Activated naive CD8-positive, alpha-beta T cell treated with anti-CD3 and anti-CD28 coated beads, Interleukin-2, amount 10 ng/mL, durations not matched to agents 7 days and 5 days (primary cell): Measurements from ENCODE around the gene SLTM. TPM values are rescaled to one million over a fixed set of nuclear protein-coding genes. Genes with fewer than 3 reads are reported as not detected.
"Not testable (repeated sequence)": the region's sequence is repeated elsewhere in the genome, so short reads cannot be mapped to it uniquely, and the experiment has no call there.

Experiments used
- ATAC-seq: fragments of 150-1000 bp; cut with Tn5 transposase; one replicate; pipeline ENCODE4 v1.10.0; 2021; ENCODE audit warnings: low read depth, moderate library complexity
- POLR2A ChIA-PET: fragments of 350-600 bp; sonication (Branson Sonifier 250); formaldehyde crosslinking; loops from one replicate; lab custom pipeline; 2021; ENCODE audit warnings: antibody characterized with exemption; lab: Charles Lee
- DNase-seq: peaks from one replicate; pipeline ENCODE4 v3.0.0; 2021
- H3K27ac Mint-ChIP-seq: one replicate; pipeline ENCODE4 v1.8.0; 2022; ENCODE audit warnings: mild to moderate bottlenecking, mixed read lengths
- H3K27me3 Mint-ChIP-seq: one replicate; pipeline ENCODE4 v1.8.0; 2022; ENCODE audit warnings: mild to moderate bottlenecking, moderate library complexity, mixed read lengths
- H3K36me3 Mint-ChIP-seq: one replicate; pipeline ENCODE4 v1.8.0; 2021; ENCODE audit warnings: mild to moderate bottlenecking, mixed read lengths
- H3K4me1 Mint-ChIP-seq: one replicate; pipeline ENCODE4 v1.8.0; 2021; ENCODE audit warnings: mixed read lengths
- H3K4me3 Mint-ChIP-seq: one replicate; pipeline ENCODE4 v1.8.0; 2022; ENCODE audit warnings: mild to moderate bottlenecking, moderate library complexity, mixed read lengths
- H3K9me3 Mint-ChIP-seq: one replicate; pipeline ENCODE4 v1.8.0; 2021; ENCODE audit warnings: mixed read lengths
- total RNA-seq, 2 experiments: library from RNA; stranded (reverse); gene quantifications; one replicate each; pipeline ENCODE4 v1.2.3, GENCODE V29; 2021

SLTM gene
- total RNA-seq, 2 experiments from 2014 or later: 130 TPM

DNA sequence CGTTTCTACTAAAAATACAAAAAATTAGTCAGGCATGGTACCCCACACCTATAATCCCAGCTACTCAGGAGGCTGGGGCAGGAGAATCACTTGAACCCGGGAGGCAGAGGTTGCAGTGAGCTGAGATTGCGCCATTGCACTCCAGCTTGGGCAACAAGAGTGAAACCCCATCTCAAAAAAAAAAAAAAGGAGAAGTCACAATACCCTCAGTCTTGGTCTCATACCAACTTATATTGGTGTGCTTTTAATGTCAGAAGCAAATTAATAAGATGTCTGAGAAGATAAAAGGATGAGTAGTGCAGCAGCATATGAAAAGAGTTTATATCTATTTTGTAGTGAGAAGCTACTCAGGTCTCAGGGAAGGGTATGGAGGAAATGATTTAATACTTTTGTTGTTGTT is 49.6 kb downstream of the SLTM start:
- H3K27ac Mint-ChIP-seq, DNase-seq, H3K9me3 Mint-ChIP-seq, H3K4me3 Mint-ChIP-seq, H3K27me3 Mint-ChIP-seq, ATAC-seq, H3K4me1 Mint-ChIP-seq: not testable (repeated sequence)
- peaks cover 59% of the 10 kb centered on the region for H3K36me3 Mint-ChIP-seq
- POLR2A ChIA-PET: interaction anchor here (0.6 kb wide), 1 partner anchor 19 kb away, joined by 4 read pairs; no protein-coding TSS in a partner anchor

- ATAC-seq (no peak), DNase-seq (no peak)
- Mint-ChIP-seq H3K27ac (peak overlapping the region; percentile 35), H3K27me3 (no peaks in the 10 kb centered on the region), H3K4me3 (no peak overlapping the region), H3K4me1 (peaks cover 4% of the 10 kb centered on the region), H3K9me3 (no peaks in the 10 kb centered on the region), H3K36me3 (peaks cover 62% of the 10 kb centered on the region)
- POLR2A ChIA-PET: no interaction called here
Measured at GRCh38 chr15:58882243-58882642, 51.2 kb downstream of the SLTM start.

DNA sequence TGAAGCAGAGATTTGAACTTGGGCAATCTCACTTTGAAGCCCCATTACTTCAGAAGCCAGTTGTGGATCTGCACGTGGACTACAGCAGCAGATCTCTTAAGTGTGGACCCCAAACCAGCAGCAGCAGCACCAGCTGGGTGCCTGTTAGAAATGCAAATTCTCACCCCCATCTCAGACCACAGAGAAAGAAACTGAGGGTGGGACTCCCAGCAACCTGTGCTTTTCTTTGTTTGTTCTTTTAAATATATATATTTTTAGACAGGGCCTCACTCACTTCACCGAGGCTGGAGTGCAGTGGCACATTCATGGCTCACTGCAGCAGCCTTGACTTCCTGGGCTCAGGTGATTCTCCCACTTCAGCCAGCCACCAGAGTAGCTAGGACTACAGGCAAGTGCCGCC is 53.2 kb downstream of the SLTM start:
- Mint-ChIP-seq H3K27me3 (no peaks in the 10 kb centered on the region), H3K4me1 (peaks cover 2% of the 10 kb centered on the region), H3K27ac (no peak overlapping the region), H3K36me3 (peaks cover 59% of the 10 kb centered on the region), H3K4me3 (no peak overlapping the region), H3K9me3 (no peaks in the 10 kb centered on the region)
- POLR2A ChIA-PET: no interaction called here
- ATAC-seq (no peak), DNase-seq (no peak)

DNA sequence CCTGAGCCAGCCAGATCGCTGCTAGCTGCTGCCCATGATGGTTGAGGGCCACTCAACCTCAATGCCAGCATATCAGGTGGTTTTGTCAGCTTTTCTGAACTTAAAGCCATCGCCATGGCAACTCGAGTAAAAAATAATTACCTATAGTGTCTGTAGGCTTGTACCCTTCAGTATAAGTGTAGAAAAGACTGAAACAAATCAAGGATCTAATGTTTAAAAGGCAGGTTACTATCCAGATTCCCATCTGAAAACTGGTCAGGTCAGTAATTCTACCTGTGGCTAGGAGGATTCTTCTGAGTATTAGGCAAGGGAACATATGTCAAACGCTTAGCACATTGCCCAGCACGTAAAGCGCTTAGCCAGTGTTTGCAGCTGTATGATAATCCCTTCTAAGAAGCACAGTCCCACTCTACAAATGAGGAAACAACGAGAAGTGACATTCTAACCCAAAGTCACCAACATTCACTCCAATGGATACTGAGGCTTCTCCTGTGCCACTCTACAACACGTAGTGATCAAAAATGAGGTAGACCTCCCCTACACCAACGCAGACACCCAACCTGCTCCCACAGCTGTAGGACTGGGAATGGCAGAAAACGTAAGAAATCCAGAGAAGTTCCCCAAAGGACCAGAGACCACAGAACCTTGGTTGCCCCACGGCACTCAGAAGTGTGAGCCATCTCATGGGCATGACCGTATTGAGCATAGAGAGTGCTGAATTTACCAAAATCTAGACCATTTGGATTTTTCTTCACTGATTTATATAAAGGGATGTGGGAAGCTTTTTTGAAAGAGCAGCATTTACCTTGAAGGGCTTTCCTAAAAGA is 55.3 kb downstream of the SLTM start:
- H3K36me3 Mint-ChIP-seq: peaks cover 47% of the 10 kb centered on the region
- no peak for ATAC-seq

DNA sequence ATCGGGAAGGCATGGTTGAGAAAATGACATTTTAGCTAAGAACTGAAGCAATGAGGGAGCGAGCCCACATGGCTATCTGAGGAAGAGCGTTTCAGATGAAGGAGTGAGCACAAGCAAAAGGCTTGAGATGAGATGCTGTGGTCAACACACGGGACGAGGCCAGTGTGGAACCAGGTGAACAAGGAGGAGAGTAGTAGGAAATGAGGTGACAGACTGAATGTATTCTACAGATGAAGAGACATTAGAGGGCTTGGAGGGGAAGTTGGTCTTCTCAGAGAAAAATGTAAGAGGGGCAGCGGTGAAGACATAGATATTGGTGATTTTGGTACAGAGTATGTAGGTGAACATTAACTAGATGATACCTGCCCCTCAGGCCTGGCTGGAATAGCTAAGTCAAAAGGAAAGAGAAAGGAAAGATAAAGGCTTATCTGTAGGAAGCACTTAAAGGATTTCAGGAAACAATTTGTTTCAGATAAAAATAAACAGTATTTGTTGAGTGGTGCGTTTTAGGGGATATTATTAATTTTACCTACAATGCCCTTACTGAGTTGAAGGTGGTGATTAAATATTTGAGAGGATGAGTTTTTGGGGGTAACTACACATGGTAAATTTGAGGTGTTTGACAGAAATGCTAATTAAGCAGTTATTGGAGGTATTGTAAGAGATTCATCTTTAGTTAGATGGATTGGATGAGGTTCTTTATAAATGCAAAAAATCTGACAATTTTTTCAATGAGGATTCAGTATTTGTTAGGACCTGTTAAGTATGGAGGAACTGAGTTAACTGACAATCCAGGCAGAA is 57.0 kb downstream of the SLTM start:
- no peak overlapping the region for H3K4me3 Mint-ChIP-seq

More for the DNA sequence above, 55.3 kb downstream of the SLTM start:
- Mint-ChIP-seq H3K4me1 (peaks cover 2% of the 10 kb centered on the region), H3K4me3 (no peak overlapping the region), H3K9me3 (no peaks in the 10 kb centered on the region), H3K27me3 (no peaks in the 10 kb centered on the region), H3K27ac (no peak overlapping the region)
- no peak for DNase-seq
- POLR2A ChIA-PET: no interaction called here

DNA sequence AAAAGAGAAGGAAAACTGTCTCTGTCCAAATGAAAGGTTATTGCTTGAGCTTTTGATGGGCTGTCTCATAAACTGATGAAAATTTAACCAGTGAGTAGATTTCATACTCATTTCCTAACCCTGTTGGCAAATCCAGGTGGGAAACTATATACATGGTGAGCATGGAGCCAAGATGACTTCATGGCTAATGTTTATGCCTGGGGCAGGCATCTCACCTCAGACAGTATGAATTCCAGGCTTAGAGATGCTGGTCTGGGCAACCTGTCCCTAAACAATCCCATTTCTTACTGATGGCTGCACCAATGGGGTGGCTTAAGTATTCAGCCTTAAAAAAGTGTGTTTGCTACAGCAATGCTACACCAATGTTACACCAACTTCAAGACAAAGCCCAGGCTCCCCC is 58.1 kb downstream of the SLTM start:
- Mint-ChIP-seq H3K4me3 (no peak overlapping the region), H3K36me3 (peaks cover 27% of the 10 kb centered on the region), H3K9me3 (no peaks in the 10 kb centered on the region), H3K27me3 (no peaks in the 10 kb centered on the region), H3K4me1 (no peaks in the 10 kb centered on the region), H3K27ac (no peak overlapping the region)
- ATAC-seq: no peak
- POLR2A ChIA-PET: no interaction called here
- DNase-seq: no peak

More for the DNA sequence above, 57.0 kb downstream of the SLTM start:
- POLR2A ChIA-PET: no interaction called here
- no peaks in the 10 kb centered on the region for H3K4me1 Mint-ChIP-seq
- H3K36me3 Mint-ChIP-seq: peaks cover 37% of the 10 kb centered on the region
- ATAC-seq (no peak), DNase-seq (no peak)
- no peaks in the 10 kb centered on the region for H3K9me3 Mint-ChIP-seq
- no peaks in the 10 kb centered on the region for H3K27me3 Mint-ChIP-seq
- no peak overlapping the region for H3K27ac Mint-ChIP-seq

DNA sequence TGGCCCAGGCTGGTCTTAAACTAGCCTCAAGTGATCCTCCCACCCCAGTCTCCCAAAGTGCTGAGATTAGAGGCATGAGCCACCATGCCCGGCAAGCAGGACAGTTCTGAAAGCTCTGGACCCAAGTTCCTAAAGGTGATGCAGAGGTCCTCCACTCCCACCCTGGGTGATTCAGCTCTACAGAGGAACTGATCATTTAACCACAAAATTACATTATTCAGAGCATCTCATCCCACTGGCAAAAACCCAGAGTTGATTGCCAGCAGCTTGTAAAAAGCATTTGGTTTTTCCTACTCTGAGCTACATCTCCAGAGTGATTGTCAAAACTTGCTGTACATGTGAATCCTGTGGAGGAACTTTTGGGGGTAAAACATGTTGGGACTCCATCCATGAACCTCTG is 60.2 kb downstream of the SLTM start:
- H3K36me3 Mint-ChIP-seq: peaks cover 16% of the 10 kb centered on the region
- H3K27me3 Mint-ChIP-seq: no peaks in the 10 kb centered on the region
- H3K27ac Mint-ChIP-seq: no peak overlapping the region
- POLR2A ChIA-PET: no interaction called here
- ATAC-seq (no peak), DNase-seq (no peak)
- no peak overlapping the region for H3K4me3 Mint-ChIP-seq
- H3K4me1 Mint-ChIP-seq: no peaks in the 10 kb centered on the region
- H3K9me3 Mint-ChIP-seq: no peaks in the 10 kb centered on the region

DNA sequence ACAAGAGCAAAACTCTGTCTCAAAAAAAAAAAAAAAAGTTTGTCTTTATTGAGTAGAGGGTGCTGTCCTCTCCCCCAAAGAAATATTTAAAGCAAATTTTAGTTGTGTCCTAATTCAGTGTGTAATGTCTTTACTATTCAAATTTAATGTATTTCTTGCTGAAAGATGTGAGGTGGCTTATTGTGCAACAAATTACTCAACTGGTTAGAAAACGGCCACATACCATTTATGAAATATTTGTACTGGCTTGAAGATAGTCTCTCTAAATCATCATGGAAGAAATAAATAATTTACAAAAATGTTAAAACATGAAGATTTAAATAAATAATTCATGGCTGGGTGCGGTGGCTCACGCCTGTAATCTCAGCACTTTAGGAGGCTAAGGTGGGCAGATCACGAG is 63.0 kb downstream of the SLTM start:
- H3K27ac Mint-ChIP-seq: no peak overlapping the region
- peaks cover 4% of the 10 kb centered on the region for H3K36me3 Mint-ChIP-seq
- no peak for ATAC-seq
- H3K4me1 Mint-ChIP-seq: no peaks in the 10 kb centered on the region
- POLR2A ChIA-PET: no interaction called here
- no peaks in the 10 kb centered on the region for H3K9me3 Mint-ChIP-seq
- H3K27me3 Mint-ChIP-seq: no peaks in the 10 kb centered on the region
- H3K4me3 Mint-ChIP-seq: no peak overlapping the region
- DNase-seq: no peak

DNA sequence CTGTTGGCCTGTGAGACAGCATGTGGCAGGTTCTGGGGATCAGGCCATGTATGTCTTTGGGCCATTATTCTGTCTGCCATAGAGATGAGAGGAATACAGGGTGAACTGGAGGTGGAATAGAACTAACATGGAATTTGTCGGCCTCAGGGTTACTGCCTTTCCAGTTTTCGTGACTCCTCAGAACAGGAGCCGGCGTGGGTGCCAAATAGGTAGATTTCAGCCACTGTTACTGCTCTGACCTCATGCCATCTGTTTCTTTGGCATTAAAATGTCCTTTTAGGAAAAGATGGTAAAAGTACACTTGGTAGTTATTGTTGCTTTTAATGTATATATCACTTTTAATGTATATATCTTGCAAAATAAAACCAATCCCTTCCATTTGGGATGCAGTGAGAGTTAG is 65.6 kb downstream of the SLTM start:
- ATAC-seq (no peak), DNase-seq (no peak)
- Mint-ChIP-seq H3K4me1 (peaks cover 4% of the 10 kb centered on the region), H3K27me3 (no peaks in the 10 kb centered on the region), H3K36me3 (no peaks in the 10 kb centered on the region), H3K4me3 (no peak overlapping the region), H3K9me3 (no peaks in the 10 kb centered on the region), H3K27ac (no peak overlapping the region)
- POLR2A ChIA-PET: no interaction called here

- no peaks in the 10 kb centered on the region for H3K36me3 Mint-ChIP-seq
- H3K27me3 Mint-ChIP-seq: no peaks in the 10 kb centered on the region
- peaks cover 10% of the 10 kb centered on the region for H3K4me1 Mint-ChIP-seq
- POLR2A ChIA-PET: no interaction called here
- H3K27ac Mint-ChIP-seq: no peak overlapping the region
- no peaks in the 10 kb centered on the region for H3K9me3 Mint-ChIP-seq
- ATAC-seq: no peak
- DNase-seq: no peak
- peak overlapping the region; percentile 19 for H3K4me3 Mint-ChIP-seq
Measured at GRCh38 chr15:58865425-58865880, 68.0 kb downstream of the SLTM start.

DNA sequence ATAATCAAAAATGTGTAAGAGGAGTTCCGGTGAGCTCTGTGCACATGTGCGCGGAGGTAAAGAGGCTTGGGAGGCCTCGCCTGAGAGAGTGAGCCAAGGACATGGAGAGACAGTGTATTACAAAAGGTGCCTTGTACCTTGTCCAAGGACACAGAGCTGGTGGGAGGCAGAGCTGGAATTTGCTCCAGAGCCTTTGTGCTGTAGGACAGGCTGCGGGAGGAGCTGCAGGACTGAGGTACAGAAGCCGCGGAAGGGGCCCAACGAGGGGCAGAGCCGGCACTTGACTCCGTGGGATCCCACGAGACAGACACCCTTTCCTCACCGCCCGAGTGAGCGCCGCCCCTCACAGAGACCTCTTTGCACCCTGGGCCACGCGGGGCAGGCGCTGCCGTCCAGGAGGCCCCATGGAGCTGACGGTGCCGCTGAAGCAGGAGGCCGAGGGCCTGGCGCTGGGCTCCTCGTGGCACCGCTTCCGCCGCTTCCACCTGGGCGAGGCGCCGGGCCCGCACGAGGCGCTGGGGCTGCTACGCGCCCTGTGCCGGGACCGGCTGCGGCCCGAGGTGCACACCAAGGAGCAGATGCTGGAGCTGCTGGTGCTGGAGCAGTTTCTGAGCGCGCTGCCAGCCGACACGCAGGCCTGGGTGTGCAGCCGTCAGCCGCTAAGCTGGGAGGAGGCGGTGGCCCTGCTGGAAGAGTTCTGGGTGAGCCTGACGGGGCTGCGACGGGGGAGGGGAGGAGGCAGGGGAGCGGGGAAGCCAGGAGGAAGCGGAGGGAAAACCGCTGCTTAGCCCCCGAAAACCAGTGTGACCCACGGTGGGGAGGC is 68.7 kb downstream of the SLTM start:
- POLR2A ChIA-PET: no interaction called here
- Mint-ChIP-seq H3K36me3 (no peaks in the 10 kb centered on the region), H3K4me1 (peaks cover 10% of the 10 kb centered on the region), H3K9me3 (no peaks in the 10 kb centered on the region), H3K4me3 (peak overlapping the region; percentile 30), H3K27ac (peak overlapping the region; percentile 27), H3K27me3 (no peaks in the 10 kb centered on the region)
- DNase-seq (peak; percentile 47), ATAC-seq (peak; percentile 53)

DNA sequence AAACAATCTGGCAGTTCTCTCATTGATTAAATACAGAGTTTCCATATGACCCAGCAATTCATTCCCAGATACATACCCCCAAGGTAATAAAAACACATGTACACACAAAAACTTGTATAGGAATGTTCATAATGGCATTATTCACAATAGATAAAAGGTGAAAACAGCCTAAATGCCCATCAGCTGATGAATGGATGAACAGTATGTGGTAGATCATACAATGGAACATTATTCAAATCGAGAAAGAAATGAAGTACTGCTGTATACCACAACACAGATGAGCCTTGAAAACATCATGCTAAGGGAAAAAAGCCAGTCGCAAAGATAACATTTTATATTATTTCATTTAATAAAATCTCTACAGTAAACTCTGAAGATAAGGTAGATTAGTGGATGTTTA is 71.2 kb downstream of the SLTM start:
- ATAC-seq: no peak
- DNase-seq: no peak
- Mint-ChIP-seq H3K4me1 (peaks cover 10% of the 10 kb centered on the region), H3K27me3 (no peaks in the 10 kb centered on the region), H3K36me3 (peaks cover 2% of the 10 kb centered on the region), H3K27ac (no peak overlapping the region), H3K9me3 (no peaks in the 10 kb centered on the region), H3K4me3 (no peak overlapping the region)
- POLR2A ChIA-PET: no interaction called here

DNA sequence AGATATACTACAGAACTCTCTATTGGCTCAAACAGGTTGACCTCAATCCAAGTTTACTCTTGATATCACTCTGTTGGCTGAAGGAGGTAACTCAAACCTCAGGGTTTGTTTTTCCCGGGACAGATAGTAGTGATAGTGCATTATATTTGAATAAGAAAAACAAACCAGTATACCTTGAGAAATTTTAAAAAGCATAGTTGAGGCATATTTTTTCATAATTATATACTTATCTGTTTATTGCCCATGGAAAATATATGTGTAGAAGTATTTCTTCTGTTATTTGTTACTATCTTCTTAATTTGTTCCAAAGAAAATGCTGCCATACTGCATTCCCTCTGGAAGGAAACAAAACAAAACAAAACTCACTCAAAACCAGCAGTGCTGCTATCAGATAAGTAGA is 76.9 kb downstream of the SLTM start:
- H3K4me1 Mint-ChIP-seq, H3K4me3 Mint-ChIP-seq, H3K27me3 Mint-ChIP-seq, H3K9me3 Mint-ChIP-seq, ATAC-seq, H3K27ac Mint-ChIP-seq, POLR2A ChIA-PET, DNase-seq: not testable (repeated sequence)
- H3K36me3 Mint-ChIP-seq: peaks cover 14% of the 10 kb centered on the region
